Right atrium auricular region (tissue), 2 donors: ENCODE data around the gene MT4. TPM values are rescaled to one million over a fixed set of nuclear protein-coding genes. Genes with fewer than 3 reads are reported as not detected.
A peak's percentile ranks its signal among the peaks of the same experiment; 100 is the strongest.

Experiments used
- DNase-seq: peaks from one replicate; pipeline ENCODE4 v3.0.0-alpha.2; 2019; ENCODE audit warnings: low spot score
- H3K27ac ChIP-seq, 2 donors: fragments of 200-600 bp; sonication (generic); 1 replicate in 1 of 2; 2 replicates in 1 of 2; pipeline ENCODE4 v1.5.1; 2016 to 2019
- H3K27me3 ChIP-seq, 2 donors: fragments of 200-600 bp; sonication (generic); one replicate each; pipeline versions ENCODE4 v1.5.1 to v1.6.0; 2017 to 2019
- H3K36me3 ChIP-seq: fragments of 200-600 bp; sonication (generic); one replicate; pipeline ENCODE4 v1.5.1; 2016
- H3K4me1 ChIP-seq, 2 donors: fragments of 200-600 bp; sonication (generic); one replicate each; pipeline versions ENCODE4 v1.5.1 to v1.6.0; 2017 to 2019
- H3K4me3 ChIP-seq, 2 donors: fragments of 200-600 bp; sonication (generic); 1 replicate in 1 of 2; 2 replicates in 1 of 2; pipeline ENCODE4 v1.5.1; 2017 to 2019; ENCODE audit warnings: mild to moderate bottlenecking in 1 of 2, moderate library complexity in 1 of 2
- H3K9me3 ChIP-seq, 2 donors: fragments of 200-600 bp; sonication (generic); one replicate each; pipeline ENCODE4 v1.5.1; 2019
- CTCF ChIP-seq, 2 donors: fragments of 200-600 bp; sonication (generic); IDR thresholded peaks; one replicate each; pipeline ENCODE4 v1.5.1; 2019; ENCODE audit warnings: antibody characterized with exemption in 2 of 2
- total RNA-seq, 2 donors: library from RNA; depleted of rRNA; stranded (reverse); fragments of >200 nt; gene quantifications; one replicate each; pipeline ENCODE4 v1.1.0, GENCODE V29; 2016

Gene MT4
- total RNA-seq, 2 donors from 2014 or later = not detected

- Histone ChIP-seq H3K9me3 (no peaks in the 10 kb centered on the region), H3K27me3 (no peaks in the 10 kb centered on the region), H3K4me3 (no peak overlapping the region), H3K36me3 (no peaks in the 10 kb centered on the region), H3K27ac (no peak overlapping the region), H3K4me1 (no peaks in the 10 kb centered on the region)
- DNase-seq = no peak
- no peak for TF ChIP-seq CTCF (IDR thresholded peaks at IDR 0.05)
Observed at GRCh38 chr16:56539656-56540055, 25.2 kb upstream of the MT4 start.

GRCh38 chr16:56542039-56542438 lies 22.8 kb upstream of the MT4 start:
- Histone ChIP-seq H3K4me1 (no peaks in the 10 kb centered on the region), H3K36me3 (no peaks in the 10 kb centered on the region), H3K27me3 (no peaks in the 10 kb centered on the region), H3K9me3 (no peaks in the 10 kb centered on the region), H3K4me3 (no peak overlapping the region), H3K27ac (no peak overlapping the region)
- TF ChIP-seq CTCF (IDR thresholded peaks at IDR 0.05) = no peak
- no peak for DNase-seq

- H3K4me1 ChIP-seq = peaks cover 0 to 11% of the 10 kb centered on the region in 2 donors
- DNase-seq = no peak
- no peaks in the 10 kb centered on the region for H3K9me3 ChIP-seq
- no peak for TF ChIP-seq CTCF (IDR thresholded peaks at IDR 0.05)
- H3K27ac ChIP-seq = peak overlapping the region in 1 of 2 donors; percentile 5
- no peaks in the 10 kb centered on the region for H3K36me3 ChIP-seq
- H3K27me3 ChIP-seq = no peaks in the 10 kb centered on the region
- H3K4me3 ChIP-seq = no peak overlapping the region
Observed at GRCh38 chr16:56547120-56547948, 17.5 kb upstream of the MT4 start.

GRCh38 chr16:56547949-56548567 lies 16.8 kb upstream of the MT4 start:
- H3K4me1 ChIP-seq = peaks cover 0 to 14% of the 10 kb centered on the region in 2 donors
- no peaks in the 10 kb centered on the region for H3K36me3 ChIP-seq
- H3K4me3 ChIP-seq = no peak overlapping the region
- H3K27me3 ChIP-seq = no peaks in the 10 kb centered on the region
- H3K9me3 ChIP-seq = no peaks in the 10 kb centered on the region
- H3K27ac ChIP-seq = no peak overlapping the region
- DNase-seq = no peak
- TF ChIP-seq CTCF (IDR thresholded peaks at IDR 0.05) = no peak

GRCh38 chr16:56549161-56549560 lies 15.7 kb upstream of the MT4 start:
- no peak overlapping the region for H3K27ac ChIP-seq
- no peaks in the 10 kb centered on the region for H3K36me3 ChIP-seq
- DNase-seq = no peak
- H3K4me1 ChIP-seq = peaks cover 0 to 14% of the 10 kb centered on the region in 2 donors
- no peaks in the 10 kb centered on the region for H3K27me3 ChIP-seq
- no peak for TF ChIP-seq CTCF (IDR thresholded peaks at IDR 0.05)
- H3K9me3 ChIP-seq = no peaks in the 10 kb centered on the region
- H3K4me3 ChIP-seq = no peak overlapping the region
